ENCODE data around the gene PELI3. TPM values are rescaled to one million over a fixed set of nuclear protein-coding genes. Genes with fewer than 3 reads are reported as not detected.

The PELI3 gene
- total RNA-seq, 1 donor from 2014 or later, result 2.3 TPM

DNA sequence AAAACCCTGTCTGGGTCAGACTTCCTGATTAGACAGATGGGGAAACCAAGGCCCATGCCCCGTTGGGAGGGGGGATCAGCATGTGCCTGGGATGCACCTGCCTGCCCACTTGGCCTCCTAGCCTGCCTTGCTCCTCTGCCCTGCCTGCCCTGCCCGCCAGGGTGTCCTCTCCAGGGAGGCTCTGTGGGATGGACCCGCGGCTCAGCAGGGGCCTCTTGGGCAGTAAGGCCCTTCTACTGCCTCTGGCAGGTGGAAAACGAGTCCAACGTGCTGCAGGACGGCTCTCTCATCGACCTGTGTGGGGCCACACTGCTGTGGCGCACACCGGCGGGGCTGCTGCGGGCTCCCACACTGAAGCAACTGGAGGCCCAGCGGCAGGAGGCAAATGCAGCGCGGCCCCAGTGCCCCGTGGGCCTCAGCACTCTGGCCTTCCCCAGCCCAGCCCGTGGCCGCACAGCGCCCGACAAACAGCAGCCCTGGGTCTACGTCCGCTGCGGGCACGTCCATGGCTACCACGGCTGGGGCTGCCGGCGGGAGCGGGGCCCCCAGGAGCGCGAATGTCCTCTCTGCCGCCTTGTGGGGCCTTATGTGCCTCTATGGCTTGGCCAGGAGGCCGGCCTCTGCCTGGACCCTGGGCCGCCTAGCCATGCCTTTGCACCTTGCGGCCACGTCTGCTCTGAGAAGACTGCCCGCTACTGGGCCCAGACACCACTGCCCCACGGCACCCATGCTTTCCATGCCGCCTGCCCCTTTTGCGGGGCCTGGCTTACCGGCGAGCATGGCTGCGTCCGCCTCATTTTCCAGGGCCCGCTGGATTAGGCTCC is 8.9 kb downstream of the PELI3 start:
- H3K4me3 ChIP-seq (ENCODE audit: low read depth, low read length), result no peak overlapping the region
- no peak for TF ChIP-seq CTCF (IDR thresholded peaks at IDR 0.05; ENCODE audit: insufficient read depth, low read length, poor library complexity, severe bottlenecking)
- DNase-seq (ENCODE audit: low read depth), result no peak
- no peaks in the 10 kb centered on the region for H3K36me3 ChIP-seq (ENCODE audit: control insufficient read depth, insufficient read depth, low read length)
- H3K27me3 ChIP-seq (ENCODE audit: control insufficient read depth, insufficient read depth, low read length), result no peaks in the 10 kb centered on the region

DNA sequence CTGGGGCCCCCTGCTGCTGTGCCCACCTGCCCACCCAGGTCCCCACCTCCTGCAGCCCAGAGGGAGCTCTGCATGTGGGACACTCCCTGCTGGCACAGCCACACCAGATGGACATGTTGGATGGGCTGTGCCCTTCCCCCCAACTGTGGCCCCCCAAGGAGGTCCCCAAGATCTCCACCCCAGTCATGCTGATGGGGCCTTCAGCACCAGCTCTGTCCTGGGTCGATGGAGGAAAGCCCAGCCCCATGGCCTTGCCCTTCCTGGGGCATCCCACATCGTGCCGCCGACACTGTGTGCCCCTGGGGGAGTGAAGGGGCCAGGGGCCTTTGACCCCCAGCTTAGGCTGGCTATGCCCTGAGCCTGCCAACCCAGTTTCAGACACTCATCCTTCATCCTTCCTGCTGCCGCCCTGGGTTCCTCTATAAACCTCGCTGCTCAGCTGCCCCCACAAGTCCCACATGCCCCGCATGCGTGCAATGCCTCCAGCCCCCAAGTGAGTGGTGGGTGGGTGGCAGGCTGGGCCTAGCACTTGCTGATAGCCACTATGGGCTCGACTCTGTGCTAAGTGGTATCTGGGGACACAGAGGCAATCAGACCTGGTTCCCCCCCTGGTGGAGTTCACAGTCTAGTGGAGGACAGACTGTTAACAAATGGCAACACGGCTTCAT is 9.6 kb downstream of the PELI3 start:
- TF ChIP-seq CTCF (IDR thresholded peaks at IDR 0.05; ENCODE audit: insufficient read depth, low read length, poor library complexity, severe bottlenecking), result no peak
- DNase-seq (ENCODE audit: low read depth), result no peak
- Histone ChIP-seq H3K27me3 (ENCODE audit: control insufficient read depth, insufficient read depth, low read length) (no peaks in the 10 kb centered on the region), H3K4me3 (ENCODE audit: low read depth, low read length) (no peak overlapping the region), H3K36me3 (ENCODE audit: control insufficient read depth, insufficient read depth, low read length) (no peaks in the 10 kb centered on the region)

- H3K4me3 ChIP-seq (ENCODE audit: low read depth, low read length), result no peak overlapping the region
- no peaks in the 10 kb centered on the region for H3K27me3 ChIP-seq (ENCODE audit: control insufficient read depth, insufficient read depth, low read length)
- DNase-seq (ENCODE audit: low read depth), result no peak
- no peaks in the 10 kb centered on the region for H3K36me3 ChIP-seq (ENCODE audit: control insufficient read depth, insufficient read depth, low read length)
- no peak for TF ChIP-seq CTCF (IDR thresholded peaks at IDR 0.05; ENCODE audit: insufficient read depth, low read length, poor library complexity, severe bottlenecking)
These were observed 10.1 kb downstream of the PELI3 start for GRCh38 chr11:66476841-66477251.

GRCh38 chr11:66477263-66478201 is 10.8 kb downstream of the PELI3 start:
- no peak for DNase-seq (ENCODE audit: low read depth)
- Histone ChIP-seq H3K36me3 (ENCODE audit: control insufficient read depth, insufficient read depth, low read length) (no peaks in the 10 kb centered on the region), H3K4me3 (ENCODE audit: low read depth, low read length) (no peak overlapping the region), H3K27me3 (ENCODE audit: control insufficient read depth, insufficient read depth, low read length) (no peaks in the 10 kb centered on the region)
- no peak for TF ChIP-seq CTCF (IDR thresholded peaks at IDR 0.05; ENCODE audit: insufficient read depth, low read length, poor library complexity, severe bottlenecking)

GRCh38 chr11:66478729-66479393 is 12.2 kb downstream of the PELI3 start:
- peak; percentile 86 for TF ChIP-seq CTCF (IDR thresholded peaks at IDR 0.05; ENCODE audit: insufficient read depth, low read length, poor library complexity, severe bottlenecking)
- no peak for DNase-seq (ENCODE audit: low read depth)
- H3K4me3 ChIP-seq (ENCODE audit: low read depth, low read length), result peak overlapping the region; percentile 87
- H3K36me3 ChIP-seq (ENCODE audit: control insufficient read depth, insufficient read depth, low read length), result no peaks in the 10 kb centered on the region
- H3K27me3 ChIP-seq (ENCODE audit: control insufficient read depth, insufficient read depth, low read length), result no peaks in the 10 kb centered on the region
